Panc1 (cell line): Measurements from ENCODE around the gene B3GALT5. TPM values are rescaled to one million over a fixed set of nuclear protein-coding genes. Genes with fewer than 3 reads are reported as not detected.

Source experiments
- ATAC-seq: fragments of 200-7000 bp; cut with Tn5 transposase; 2 replicates; pipeline ENCODE4 v1.9.1; 2020; ENCODE audit warnings: mild to moderate bottlenecking, moderate library complexity
- BruUV-seq: library from RNA; stranded (reverse); fragments of 400-500 nt; replicated peaks from 2 replicates; lab custom pipeline; 2021; lab: Mats Ljungman, UMichigan
- CTCF ChIA-PET: fragments of 300-600 bp; sonication (Branson Sonifier 250); formaldehyde crosslinking; loops from one replicate; lab custom pipeline; 2022; ENCODE audit warnings: antibody characterized with exemption; lab: Charles Lee
- POLR2A ChIA-PET: fragments of 300-600 bp; sonication (Branson Sonifier 250); formaldehyde crosslinking; loops from one replicate; lab custom pipeline; 2022; ENCODE audit warnings: antibody characterized with exemption; lab: Charles Lee
- DNase-seq: peaks from one replicate; pipeline ENCODE4 v3.0.0-alpha.2; 2010; ENCODE audit warnings: low read depth, low spot score
- H3K27ac ChIP-seq: 2 replicates; pipeline ENCODE4 v1.5.1; 2011; ENCODE audit warnings: mild to moderate bottlenecking, low read length, inconsistent platforms
- H3K27me3 ChIP-seq: fragments of 200-500 bp; sonication (Bioruptor generic); 2 replicates; pipeline ENCODE4 v1.6.0; 2014; ENCODE audit warnings: low read length, inconsistent platforms; ENCODE audit not compliant: control insufficient read depth, insufficient read depth
- H3K36me3 ChIP-seq: fragments of 200-500 bp; sonication (Bioruptor generic); 2 replicates; pipeline ENCODE4 v1.5.1; 2014; ENCODE audit warnings: inconsistent platforms, mild to moderate bottlenecking, low read length, moderate library complexity; ENCODE audit not compliant: control insufficient read depth, insufficient read depth
- H3K4me1 ChIP-seq: 2 replicates; pipeline ENCODE4 v1.5.1; 2011; ENCODE audit warnings: inconsistent platforms, mild to moderate bottlenecking, low read length, moderate library complexity; ENCODE audit not compliant: control insufficient read depth, insufficient read depth
- H3K4me3 ChIP-seq, 2 experiments: 2 replicates each; pipeline ENCODE4 v1.5.1; 2011 to 2012; ENCODE audit warnings: low read depth in 2 of 2, low read length in 2 of 2, mild to moderate bottlenecking in 2 of 2, inconsistent platforms in 1 of 2, moderate library complexity in 1 of 2
- H3K9me3 ChIP-seq: fragments of 200-500 bp; sonication (Bioruptor generic); 2 replicates; pipeline ENCODE4 v1.5.1; 2014; ENCODE audit warnings: low read depth, mild to moderate bottlenecking, inconsistent platforms, low read length, moderate library complexity; ENCODE audit not compliant: control insufficient read depth, insufficient read depth
- POLR2AphosphoS5 ChIP-seq: IDR thresholded peaks from 2 replicates; pipeline ENCODE4 v1.6.1; 2012; ENCODE audit warnings: mild to moderate bottlenecking, low read depth, low read length, moderate library complexity
- REST ChIP-seq, 2 experiments: IDR thresholded peaks; 2 replicates each; pipeline ENCODE4 v1.6.1; 2011 to 2012; ENCODE audit warnings: low read depth in 2 of 2, control low read depth in 1 of 2, low read length in 1 of 2, mild to moderate bottlenecking in 1 of 2, moderate library complexity in 1 of 2; ENCODE audit not compliant: insufficient read depth in 1 of 2
- SIN3A ChIP-seq: IDR thresholded peaks from 2 replicates; pipeline ENCODE4 v1.6.1; 2012; ENCODE audit warnings: low read depth, mild to moderate bottlenecking, low read length, moderate library complexity, borderline replicate concordance; ENCODE audit not compliant: insufficient read depth
- TCF7L2 ChIP-seq: IDR thresholded peaks from 2 replicates; pipeline ENCODE4 v1.6.1; 2011; ENCODE audit warnings: mild to moderate bottlenecking, low read depth, low read length, inconsistent platforms
- in situ Hi-C: cut with HindIII; loops from 2 replicates; pipeline ENCODE4 v1.10.0; 2016; ENCODE audit warnings: low sequenced_read_pairs, low pct_unique_long_range_greater_than_20kb
- intact Hi-C: fragments of 100-400 bp; cut with micrococcal nuclease; formaldehyde crosslinking; loops from one replicate; pipeline ENCODE4 v1.10.0; 2022; ENCODE audit not compliant: unreplicated experiment
- total RNA-seq: library from RNA; stranded (reverse); gene quantifications from one replicate; pipeline ENCODE4 v1.2.1, GENCODE V29; 2021; ENCODE audit not compliant: unreplicated experiment
- TF ChIP-seq, protein P1 (sequence below): fragments of 450-650 bp; IDR thresholded peaks from 2 replicates; pipeline ENCODE4 v1.5.1; 2017; ENCODE audit warnings: mild to moderate bottlenecking

Gene B3GALT5
- total RNA-seq, 1 experiment from 2014 or later = 0.10 TPM

GRCh38 chr21:39593522-39593921, 19.2 kb upstream of the B3GALT5 start:
- in situ Hi-C loops (no loop called here), intact Hi-C loops (no loop called here)
- CTCF ChIA-PET = no interaction called here
- no peak for ATAC-seq
- BruUV-seq = no TSS peak
- Histone ChIP-seq H3K27me3 (no peaks in the 10 kb centered on the region), H3K36me3 (no peaks in the 10 kb centered on the region), H3K4me1 (no peaks in the 10 kb centered on the region), H3K9me3 (no peaks in the 10 kb centered on the region), H3K27ac (no peak overlapping the region), H3K4me3 (no peak overlapping the region)
- DNase-seq = no peak
- POLR2A ChIA-PET = no interaction called here
- no peak for TF ChIP-seq POLR2AphosphoS5
- TF ChIP-seq, protein P1, sequence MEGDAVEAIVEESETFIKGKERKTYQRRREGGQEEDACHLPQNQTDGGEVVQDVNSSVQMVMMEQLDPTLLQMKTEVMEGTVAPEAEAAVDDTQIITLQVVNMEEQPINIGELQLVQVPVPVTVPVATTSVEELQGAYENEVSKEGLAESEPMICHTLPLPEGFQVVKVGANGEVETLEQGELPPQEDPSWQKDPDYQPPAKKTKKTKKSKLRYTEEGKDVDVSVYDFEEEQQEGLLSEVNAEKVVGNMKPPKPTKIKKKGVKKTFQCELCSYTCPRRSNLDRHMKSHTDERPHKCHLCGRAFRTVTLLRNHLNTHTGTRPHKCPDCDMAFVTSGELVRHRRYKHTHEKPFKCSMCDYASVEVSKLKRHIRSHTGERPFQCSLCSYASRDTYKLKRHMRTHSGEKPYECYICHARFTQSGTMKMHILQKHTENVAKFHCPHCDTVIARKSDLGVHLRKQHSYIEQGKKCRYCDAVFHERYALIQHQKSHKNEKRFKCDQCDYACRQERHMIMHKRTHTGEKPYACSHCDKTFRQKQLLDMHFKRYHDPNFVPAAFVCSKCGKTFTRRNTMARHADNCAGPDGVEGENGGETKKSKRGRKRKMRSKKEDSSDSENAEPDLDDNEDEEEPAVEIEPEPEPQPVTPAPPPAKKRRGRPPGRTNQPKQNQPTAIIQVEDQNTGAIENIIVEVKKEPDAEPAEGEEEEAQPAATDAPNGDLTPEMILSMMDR = no peak
- TF ChIP-seq TCF7L2 = no peak
- no peak for TF ChIP-seq SIN3A
- no peak for TF ChIP-seq REST (IDR thresholded peaks at IDR 0.05; ENCODE audit: insufficient read depth in 1 of 2, low read depth in 2 of 2, low read length in 1 of 2)

DNA sequence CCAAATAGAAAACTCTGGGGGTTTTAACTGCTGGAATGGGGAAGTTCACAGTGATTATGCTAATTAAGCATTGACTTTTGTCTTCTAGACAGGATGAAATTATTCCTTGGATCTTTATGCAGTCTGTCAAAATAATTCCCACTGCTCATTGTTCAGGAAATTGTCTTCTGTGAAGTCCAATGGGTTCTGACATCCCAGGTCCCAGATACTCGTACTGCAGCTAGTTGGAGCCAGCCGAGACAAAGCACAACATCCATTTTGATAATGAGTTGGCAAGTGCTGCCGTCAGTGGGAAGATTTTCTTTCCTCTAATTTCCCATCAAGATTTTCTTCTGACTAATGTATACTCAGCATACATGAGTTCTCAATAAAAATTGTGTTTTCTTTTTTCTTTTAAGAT, 17.3 kb upstream of the B3GALT5 start:
- no TSS peak for BruUV-seq
- H3K36me3 ChIP-seq = no peaks in the 10 kb centered on the region
- no peaks in the 10 kb centered on the region for H3K9me3 ChIP-seq
- intact Hi-C loops = no loop called here
- ATAC-seq (no peak), DNase-seq (no peak)
- H3K27ac ChIP-seq = no peak overlapping the region
- TF ChIP-seq POLR2AphosphoS5 = no peak
- TF ChIP-seq REST (IDR thresholded peaks at IDR 0.05; ENCODE audit: insufficient read depth in 1 of 2, low read depth in 2 of 2, low read length in 1 of 2) = no peak
- no peak overlapping the region for H3K4me3 ChIP-seq
- POLR2A ChIA-PET = no interaction called here
- in situ Hi-C loops = no loop called here
- no peaks in the 10 kb centered on the region for H3K4me1 ChIP-seq
- H3K27me3 ChIP-seq = no peaks in the 10 kb centered on the region; the same call in 1 of the 2 replicates
- CTCF ChIA-PET = no interaction called here
